SU-DHL-6 (cell line): ENCODE results near the gene MCF2L2.

Experiments
- CTCF ChIP-seq: fragments of 200-600 bp; sonication (generic); IDR thresholded peaks from one replicate; pipeline ENCODE4 v1.5.1; 2017; ENCODE audit warnings: antibody characterized with exemption, mild to moderate bottlenecking, low read length, moderate library complexity; ENCODE audit not compliant: insufficient read depth, poor library complexity, severe bottlenecking
- EZH2phosphoT487 ChIP-seq: fragments of 200-600 bp; sonication (generic), shearing (Covaris generic); conservative IDR thresholded peaks from 2 replicates; pipeline ENCODE4 v1.6.1; 2018; ENCODE audit warnings: mild to moderate bottlenecking, antibody characterized with exemption, low read length, moderate library complexity, mixed read lengths

- TF ChIP-seq EZH2phosphoT487 (no peak), CTCF (no peak)
Measured at GRCh38 chr3:183180784-183181295, 247.6 kb downstream of the MCF2L2 start.
